NCI-H187 (cell line): ENCODE data around the gene NDRG2.

Experiments used
- DNase-seq, 2 experiments: peaks; one replicate each; lab custom pipeline; 2025; lab: John Stamatoyannopoulos, UW

The NDRG2 gene

DNA sequence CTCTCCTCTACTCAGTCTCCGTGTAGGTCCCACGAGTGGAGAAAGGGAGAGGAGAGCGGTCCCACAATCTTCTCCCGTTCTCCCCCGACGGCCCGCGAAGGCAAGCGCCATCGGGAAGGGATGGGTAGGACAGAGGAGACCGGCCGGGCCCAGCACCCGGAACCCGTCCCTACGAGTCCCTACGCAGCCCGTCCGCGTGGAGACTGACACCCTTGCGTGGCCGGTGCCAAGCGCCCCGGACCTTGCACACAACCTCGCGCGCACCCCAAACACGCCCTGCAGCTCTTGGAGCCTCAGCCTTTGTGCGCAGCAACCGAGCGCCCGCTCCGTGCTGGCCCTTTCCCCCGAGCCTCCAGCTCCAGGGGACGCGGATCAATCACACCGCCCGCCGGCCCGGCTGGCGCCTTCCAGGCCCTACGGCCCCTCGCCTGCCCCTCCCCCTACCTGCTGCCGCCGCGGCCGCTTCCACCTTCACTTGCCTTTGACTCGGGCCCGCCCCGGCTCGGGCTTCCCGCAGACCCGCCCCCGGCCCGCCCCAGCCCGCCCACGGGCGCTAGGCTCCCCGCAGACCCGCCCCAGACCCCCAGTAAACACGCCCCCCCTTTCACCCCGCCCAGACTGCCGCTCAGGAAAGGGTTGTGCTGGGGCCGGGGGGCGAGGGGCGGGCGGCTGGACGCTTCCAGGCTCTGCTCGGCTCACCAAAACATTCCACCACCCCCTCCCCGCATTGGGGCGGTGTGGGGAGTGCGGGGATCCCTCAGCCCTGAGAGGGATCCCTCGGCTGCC, at the start of gene NDRG2:
NDRG2 (minus strand) TSS at position 477 of the 786 bp plus-strand sequence. CDS start 1,746 bp downstream, outside the sequence.
- DNase-seq: peak; percentile 13 to 37

DNA sequence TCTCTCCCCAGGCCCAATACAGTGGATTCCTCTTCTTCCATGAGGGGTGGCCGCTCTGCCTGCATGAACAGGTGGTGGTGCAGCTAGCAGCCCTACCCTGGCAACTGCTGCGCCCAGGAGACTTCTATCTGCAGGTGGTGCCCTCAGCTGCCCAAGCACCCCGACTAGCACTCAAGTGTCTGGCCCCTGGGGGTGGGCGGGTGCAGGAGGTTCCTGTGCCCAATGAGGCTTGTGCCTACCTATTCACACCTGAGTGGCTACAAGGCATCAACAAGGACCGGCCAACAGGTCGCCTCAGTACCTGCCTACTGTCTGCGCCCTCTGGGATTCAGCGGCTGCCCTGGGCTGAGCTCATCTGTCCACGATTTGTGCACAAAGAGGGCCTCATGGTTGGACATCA, 49.1 kb upstream of the NDRG2 start:
- DNase-seq: no peak

DNA sequence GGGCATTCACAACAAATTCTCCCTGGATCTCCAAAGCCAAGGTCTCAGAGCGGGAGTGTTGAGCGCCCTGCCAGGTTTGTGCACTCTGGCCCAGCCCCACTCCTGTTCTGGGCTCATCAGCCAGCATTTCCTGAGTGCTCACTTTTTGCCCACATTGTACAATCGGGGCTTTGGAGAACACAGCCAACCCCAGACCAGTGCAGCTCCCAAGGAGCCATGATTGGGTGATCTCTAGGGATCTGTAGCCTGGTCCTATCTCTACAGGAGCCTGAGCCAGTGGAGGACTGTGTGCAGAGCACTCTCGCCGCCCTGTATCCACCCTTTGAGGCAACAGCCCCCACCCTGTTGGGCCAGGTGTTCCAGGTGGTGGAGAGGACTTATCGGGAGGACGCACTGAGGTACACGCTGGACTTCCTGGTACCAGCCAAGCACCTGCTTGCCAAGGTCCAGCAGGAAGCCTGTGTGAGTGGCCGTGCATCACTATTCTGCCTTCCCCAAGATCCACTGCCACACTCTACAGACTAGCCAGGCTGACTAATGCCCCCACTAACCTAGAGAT, 48.0 kb upstream of the NDRG2 start:
- no peak for DNase-seq

DNA sequence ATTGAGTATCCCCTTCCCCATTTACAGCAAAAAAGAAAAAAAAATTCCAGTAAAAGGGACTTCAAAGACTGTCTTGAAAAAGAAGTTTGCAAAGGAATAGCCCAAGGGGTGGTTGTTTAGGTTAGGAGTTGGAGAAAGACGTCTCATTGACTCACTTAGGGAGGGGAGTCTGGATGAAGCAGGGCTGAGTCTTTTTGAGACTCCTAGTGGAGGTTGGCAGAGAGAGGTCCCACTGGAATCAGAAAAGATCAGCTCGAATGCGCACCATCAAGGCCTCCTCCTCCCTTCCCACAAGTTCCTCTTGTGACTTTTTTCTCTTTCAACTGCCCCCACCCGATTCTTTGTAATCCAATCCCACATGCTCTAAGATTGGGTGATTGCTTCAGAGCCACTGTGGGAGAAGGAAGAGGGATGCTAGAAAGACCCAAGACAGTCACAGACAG, 47.2 kb upstream of the NDRG2 start:
- DNase-seq: no peak

DNA sequence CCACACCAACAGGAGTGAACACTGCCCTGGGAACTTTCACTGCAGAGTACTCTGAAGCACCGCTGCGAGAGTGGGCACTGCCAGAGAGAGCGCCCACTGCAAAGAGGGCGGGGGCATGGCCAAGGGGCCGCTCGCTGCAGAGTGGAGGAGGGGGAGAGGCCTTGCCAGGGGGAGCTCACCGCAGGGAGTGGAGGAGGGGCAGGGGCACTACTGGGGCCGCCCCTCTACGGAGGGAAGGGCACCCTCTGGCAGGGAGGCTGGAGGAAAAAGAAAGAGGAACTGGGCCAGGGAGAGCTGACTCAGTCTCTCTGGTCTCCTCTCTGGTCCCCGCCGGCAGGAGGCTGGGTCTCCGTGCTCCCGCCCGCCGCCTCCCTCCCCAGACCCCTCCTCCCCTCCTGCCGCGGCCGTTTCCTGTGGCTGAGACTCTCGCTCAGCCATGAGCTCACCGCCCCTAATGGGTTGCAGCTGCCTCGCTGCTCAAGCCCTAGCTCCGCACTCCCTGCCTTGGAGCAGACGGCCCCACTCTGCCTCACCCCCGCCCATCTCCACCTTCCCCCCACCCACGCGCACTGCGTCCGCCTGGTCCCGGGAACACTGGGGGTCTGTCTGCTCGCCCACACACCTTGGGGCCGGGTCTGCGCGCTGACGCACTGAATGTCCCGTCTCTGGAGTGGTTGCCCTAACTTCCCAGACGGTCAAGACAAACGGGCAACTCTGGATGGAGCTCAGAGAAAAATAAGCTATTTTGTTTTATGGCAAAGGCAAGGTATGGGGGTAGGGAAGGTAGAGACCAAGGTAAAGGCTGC, 46.6 kb upstream of the NDRG2 start:
- DNase-seq: peak in 1 of 2 experiments; percentile 17

DNA sequence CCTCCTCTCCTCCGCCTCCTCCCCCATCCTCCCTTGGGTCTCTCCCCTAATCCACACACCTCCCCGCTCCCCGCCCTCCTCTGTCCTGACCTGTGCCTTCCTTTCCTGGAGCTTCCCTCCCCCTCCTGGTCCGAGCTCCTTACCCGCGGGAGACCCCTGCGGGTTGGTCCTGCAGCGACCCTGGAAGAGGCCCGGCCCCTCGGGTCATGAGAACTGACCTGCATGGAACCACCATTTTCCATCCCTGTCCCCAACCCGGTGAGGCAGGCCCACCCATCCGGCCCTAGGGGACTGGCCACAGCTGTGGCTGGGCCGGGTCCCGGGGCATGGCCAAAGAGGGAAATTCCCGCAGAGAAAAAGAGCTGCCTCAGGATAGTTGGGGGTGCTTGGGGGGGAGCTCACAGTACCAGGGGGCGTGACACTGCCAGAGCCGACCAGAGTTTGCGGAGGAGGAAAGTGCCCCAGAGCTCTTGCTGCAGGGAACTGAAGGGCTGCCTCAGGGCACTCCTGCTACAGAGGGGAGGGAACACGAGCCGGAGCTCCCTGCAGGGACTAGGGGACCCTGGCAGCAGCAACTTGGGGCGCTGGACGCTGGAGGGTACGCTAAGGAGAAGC, 45.9 kb upstream of the NDRG2 start:
- no peak for DNase-seq

DNA sequence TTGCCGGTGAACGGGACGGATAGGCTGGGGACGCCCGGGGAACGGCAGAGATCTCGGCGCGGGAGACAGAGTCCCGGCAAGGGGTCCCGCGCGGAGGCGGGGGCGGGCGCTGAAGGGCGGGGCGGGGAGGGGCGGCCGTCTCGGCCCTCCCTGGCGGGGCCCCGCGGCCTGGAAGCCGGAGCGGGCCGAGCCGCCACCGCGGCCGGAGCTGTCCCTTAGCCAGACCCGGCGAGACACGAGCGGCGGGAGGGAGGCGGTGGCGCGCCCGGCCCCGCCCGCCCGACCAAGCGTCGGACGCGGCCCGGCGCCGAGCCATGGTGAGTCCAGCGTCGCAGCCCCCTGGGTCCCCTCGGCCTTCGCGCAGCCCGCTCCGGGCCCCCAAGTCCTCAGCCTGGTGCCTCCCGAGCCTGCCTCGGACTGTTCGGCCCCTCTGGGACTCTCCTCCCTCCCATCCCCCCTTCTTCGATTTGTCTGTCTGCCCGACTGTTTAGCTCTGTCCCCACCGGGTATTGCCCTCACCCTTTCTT, 45.3 kb upstream of the NDRG2 start, which contains the start of gene ARHGEF40:
ARHGEF40 (plus strand) TSS at position 222 of the 527 bp plus-strand sequence; CDS start at position 315, 93 bp downstream.
- DNase-seq: no peak

DNA sequence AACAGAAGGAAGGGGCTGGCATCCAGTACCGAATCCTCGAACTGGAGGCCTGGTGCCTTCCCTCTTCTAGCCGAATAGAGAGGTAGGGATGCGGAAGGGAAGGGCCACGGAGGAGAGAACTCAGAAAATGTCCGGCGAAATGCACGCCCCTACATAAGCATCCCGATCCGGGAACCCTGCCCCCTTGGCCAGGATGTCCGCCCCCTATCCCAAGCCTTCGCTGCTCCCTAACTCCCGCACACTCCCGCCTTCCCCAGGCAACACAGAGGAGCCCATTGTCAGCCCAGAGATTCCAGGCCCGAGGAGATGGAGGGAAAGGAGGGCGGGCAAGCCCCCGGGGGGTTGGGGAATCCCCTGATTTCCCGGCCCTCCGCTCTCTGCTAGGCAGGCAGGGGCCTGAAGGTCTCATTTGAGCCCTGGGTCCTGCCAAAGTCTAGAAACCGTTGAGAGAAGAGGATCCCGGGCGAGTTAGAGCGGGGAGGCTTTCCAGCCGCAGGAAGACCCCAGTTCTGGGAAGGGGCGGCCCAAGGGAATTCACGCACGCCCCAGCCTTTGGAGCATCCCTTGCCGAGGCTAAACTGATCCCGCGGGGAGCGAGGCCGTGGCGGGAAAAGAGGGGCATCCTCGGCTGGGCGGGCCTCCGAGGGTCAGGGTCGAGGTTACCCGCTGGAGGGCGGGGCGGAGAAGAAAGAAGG, 44.7 kb upstream of the NDRG2 start:
- no peak for DNase-seq

DNA sequence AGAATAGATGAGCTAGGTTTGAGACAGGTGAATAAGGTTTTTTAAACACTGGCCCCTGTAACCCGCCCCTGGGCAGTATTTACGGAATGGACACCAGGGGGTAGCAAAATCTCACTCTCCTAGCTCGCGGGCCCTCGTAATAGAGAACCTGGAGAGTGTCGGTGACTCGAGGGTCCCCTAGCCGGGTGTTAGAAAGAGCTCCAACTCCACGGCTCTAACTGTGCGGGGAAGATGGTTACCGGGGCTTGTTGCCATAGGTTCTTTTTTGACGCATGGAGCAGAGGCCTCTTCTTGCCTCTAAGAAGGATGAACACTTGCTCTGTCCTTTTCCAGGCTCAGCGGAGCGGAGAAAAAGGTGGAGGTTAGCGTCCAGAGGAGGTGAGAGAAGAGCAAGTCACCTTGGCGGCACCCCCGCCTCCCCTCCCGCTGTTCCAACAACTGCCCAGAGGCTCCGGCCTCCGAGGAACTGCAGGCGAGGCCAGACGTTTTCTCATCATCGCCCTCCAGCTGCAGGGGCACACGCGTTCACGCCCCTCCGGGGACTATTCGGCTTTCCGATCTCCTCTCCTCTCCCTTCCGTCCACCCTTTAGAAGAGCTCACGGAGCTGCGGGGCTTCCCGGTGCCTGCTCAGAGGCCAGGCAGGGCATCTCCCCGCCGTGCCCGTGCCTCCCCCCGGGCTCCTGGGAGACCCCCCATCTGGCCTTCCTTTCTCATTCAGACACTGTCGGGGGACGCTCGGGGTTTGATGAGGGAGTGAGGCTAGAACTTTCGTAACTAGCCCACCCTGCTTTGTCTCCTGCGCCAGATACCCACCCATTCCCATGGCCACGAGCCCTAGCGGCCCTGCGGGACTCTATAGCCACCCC, 43.9 kb upstream of the NDRG2 start:
- DNase-seq: peak in 1 of 2 experiments; percentile 51

DNA sequence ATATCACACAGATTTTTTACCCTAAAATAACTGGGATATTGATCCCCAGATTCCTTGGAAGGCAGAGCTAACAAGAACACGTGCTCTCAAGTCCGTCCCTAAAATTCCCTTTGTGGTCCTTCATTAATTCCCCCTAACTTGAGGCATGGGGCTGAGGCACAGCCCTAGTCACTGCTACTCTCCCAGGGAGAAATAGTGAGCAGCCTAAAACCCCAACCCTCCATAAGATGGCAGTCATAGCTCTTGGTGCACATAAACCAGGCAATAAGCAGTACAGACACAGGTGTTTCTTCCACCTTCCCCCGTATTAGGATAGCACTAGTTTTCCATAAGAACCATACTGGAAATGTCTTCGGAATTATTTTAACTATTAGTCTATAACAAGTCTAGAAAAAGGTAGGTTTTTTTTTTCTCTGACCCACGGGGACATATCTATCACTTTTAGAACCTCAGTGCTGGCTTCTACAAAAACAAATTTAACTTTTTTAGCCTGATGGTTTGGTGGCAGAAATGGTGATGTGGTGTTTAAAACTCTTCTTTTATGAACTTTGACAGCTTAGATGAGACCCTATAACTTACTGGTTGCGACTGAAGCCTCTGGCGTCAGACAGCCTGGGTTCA, 42.1 kb upstream of the NDRG2 start:
- no peak for DNase-seq

DNA sequence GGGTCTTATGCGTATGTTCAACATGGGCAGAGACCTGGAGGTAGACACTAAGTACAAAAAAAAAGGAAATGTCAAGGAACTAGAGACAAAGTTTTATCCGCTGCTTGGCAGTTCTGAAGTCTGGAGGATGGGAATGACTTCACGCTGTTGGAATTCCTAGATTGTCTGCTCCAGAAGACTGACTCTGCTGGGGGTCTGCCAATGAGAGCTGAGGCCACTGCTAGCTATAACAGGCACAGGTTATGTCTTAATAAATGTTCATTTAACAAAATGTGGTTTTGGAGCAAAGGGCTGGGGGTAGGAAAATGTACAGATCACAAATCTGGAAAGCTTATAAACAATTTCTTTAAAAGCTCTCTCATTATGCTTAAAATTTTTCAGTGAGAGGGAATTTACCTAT, 38.6 kb upstream of the NDRG2 start:
- no peak for DNase-seq

DNA sequence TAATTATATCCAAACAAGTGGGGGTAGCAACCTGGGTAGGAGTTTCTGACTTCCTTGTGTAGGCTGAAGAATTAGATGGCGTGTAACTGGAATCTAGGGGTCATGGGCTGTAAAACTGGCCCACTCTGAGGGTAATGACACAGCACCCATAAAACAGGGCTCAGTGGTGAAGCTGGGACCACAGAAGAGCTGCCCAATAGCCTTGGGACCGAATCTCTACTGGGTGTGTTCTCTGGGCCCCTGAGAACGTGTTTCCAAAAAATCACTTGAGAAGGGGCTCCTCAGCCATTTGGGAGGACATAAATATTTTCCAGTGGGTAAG, 36.4 kb upstream of the NDRG2 start:
- no peak for DNase-seq

DNA sequence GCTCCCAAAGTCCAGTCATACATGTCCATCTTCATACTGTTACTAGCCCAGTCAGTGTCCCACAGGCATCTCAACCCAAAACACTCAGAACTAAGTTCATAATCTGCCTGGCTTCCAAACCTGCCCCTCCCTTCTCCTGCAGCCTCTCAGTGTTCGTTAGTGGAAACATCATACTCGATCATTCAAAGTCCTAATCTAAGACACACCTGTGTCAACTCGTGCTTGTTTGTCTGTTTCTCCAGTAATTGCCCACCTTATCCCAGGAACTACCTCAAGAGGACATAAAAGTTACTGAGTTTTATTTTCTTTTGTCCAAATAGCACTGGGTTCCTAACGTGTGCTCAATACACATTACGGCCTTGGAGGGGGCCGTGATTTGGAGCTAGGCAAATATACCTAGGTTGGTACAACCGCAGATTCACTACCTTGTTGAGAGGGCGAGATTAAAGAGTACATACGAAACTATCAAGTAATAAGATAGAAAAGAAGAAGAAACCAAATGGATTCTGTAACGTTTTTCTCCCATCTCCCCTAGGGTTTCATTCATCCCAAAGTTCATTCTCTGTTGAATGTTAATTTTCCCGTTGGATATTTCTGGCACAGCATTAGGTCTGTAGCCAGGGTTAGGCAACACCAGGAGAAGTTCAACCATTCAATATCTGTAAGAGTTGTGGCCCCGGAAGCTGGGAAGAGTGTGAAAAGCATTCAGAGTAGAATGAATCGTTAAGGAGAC, 35.9 kb upstream of the NDRG2 start:
- no peak for DNase-seq

DNA sequence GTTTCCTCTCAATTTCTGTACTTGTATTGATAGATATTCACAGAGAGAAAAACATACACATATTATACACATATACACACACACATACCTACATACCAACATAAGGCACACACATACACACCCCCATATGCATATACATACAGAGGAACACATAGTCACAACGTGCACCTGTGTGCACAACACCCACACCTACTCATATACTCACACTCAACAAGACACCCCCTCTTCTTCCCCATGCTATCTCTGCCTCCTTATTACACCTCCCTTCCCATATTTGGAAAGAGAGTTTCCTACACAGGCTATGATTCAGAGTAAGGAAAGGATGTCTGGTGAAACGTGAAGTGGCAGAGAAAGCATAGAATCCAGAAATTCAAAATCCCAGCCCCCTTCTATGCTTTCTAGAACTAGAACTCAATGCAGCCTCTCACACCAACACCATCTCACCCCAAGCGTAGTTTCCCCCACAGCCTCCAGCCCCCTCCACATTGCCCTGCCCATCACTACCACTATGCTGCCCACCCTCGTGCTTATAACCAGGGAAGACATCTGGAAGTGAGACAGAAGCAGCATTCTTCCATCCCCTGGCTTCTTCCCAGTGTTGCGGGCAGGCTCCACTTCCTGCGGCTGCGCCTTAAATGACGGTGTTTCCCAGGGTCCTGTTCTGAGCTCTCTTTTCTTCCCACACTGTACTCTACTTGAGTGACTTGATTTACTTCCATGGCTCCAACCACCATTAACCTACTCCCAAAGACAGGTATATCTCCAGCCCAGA, 35.2 kb upstream of the NDRG2 start:
- DNase-seq: no peak

DNA sequence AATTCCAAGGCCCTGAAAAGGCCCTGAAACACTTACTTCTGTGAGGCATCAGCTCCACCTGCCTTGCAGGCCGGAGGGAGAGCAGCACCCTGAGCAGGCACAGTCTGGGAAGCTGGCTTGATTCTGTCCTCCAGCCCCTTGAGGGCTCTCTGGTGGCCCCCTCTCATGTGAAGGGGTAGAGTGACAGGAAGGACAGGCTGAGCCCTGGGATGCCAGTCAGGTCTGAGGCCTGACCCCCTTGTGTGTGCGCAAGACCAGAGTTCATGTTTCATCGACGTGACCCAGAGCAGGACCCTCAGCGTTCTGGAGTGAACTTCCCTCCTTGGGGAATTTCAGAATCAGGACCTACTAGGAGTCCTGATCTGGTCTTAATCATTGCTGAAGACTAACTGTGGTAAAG, 34.0 kb upstream of the NDRG2 start:
- DNase-seq: no peak

DNA sequence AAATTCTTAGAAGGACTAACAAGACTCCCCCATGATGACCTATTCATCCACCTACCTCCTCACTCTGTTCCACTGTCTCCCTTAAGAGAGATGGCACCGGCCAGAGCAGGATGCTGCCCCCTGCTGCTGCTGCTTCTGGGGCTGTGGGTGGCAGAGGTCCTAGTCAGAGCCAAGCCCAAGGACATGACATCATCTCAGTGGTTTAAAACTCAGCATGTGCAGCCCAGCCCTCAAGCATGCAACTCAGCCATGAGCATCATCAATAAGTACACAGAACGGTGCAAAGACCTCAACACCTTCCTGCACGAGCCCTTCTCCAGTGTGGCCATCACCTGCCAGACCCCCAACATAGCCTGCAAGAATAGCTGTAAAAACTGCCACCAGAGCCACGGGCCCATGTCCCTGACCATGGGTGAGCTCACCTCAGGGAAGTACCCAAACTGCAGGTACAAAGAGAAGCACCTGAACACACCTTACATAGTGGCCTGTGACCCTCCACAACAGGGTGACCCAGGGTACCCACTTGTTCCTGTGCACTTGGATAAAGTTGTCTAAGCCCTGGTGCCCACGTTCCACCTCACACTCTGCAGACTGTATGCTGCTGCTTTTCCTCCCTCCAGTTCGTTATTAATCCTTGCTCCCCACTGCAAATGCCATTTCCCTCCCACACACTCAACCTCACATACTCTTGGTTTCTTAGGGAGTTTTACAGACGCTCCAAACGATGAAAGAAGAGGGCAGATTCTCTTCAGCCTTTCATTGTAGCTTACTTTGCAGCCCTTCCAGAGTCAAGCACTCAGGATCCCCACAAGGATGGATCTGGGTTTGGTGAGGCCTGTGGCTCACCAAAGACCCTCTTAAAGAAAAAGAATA, 33.2 kb upstream of the NDRG2 start, which contains the start of gene RNASE8:
RNASE8 (plus strand) TSS at position 20 of the 873 bp plus-strand sequence; CDS start at position 91, 71 bp downstream.
- no peak for DNase-seq

DNA sequence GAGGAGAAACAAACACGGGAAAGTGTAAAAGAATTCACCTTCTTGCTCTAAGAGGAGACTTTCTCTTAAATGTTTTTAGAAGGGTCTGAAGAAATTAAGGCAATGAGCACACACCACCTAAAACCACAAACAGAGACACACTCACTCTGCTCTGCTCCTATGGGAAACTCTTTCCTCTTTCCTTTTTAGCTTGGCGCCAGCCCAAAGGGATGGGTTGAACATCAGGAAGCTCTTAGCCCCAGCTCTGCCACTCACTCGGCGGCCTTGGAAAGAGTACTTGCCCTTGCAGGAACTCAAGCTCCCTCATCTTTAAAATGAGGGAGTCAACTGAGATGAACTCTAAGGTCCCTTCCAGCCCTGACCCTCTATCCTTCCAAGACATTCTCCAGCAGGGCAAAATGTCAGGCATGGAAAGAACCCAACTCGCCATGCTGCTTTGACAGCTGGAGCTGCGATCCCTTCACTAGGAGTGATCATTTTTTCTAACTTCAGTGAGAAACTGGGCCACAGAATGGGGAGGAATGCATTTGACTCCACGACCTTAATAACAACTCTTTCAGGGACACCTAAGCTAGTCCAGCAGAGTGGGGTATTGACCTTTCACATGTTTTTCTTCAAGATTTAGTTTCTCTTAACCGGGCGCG, 31.8 kb upstream of the NDRG2 start:
- no peak for DNase-seq
